DMS 273 treated with DMSO at 0.1 percent for 48 hours (cell line): ENCODE data around the gene TTC9.

Experiments
- DNase-seq: peaks from one replicate; lab custom pipeline; 2025; lab: John Stamatoyannopoulos, UW

Gene TTC9

GRCh38 chr14:70645892-70646291 lies 4.2 kb downstream of the TTC9 start:
- DNase-seq = no peak

GRCh38 chr14:70646705-70647104 lies 5.0 kb downstream of the TTC9 start:
- no peak for DNase-seq

GRCh38 chr14:70648346-70648745 lies 6.6 kb downstream of the TTC9 start:
- DNase-seq = no peak

GRCh38 chr14:70649803-70650202 lies 8.1 kb downstream of the TTC9 start:
- DNase-seq = no peak

GRCh38 chr14:70651522-70651921 lies 9.8 kb downstream of the TTC9 start:
- no peak for DNase-seq

- DNase-seq = no peak
These were observed 11.2 kb downstream of the TTC9 start for GRCh38 chr14:70652871-70653270.

- no peak for DNase-seq
These were observed 11.9 kb downstream of the TTC9 start for GRCh38 chr14:70653662-70654061.

GRCh38 chr14:70654632-70655031 lies 12.9 kb downstream of the TTC9 start:
- DNase-seq = no peak

GRCh38 chr14:70655110-70655826 lies 13.6 kb downstream of the TTC9 start:
- DNase-seq = no peak

GRCh38 chr14:70658899-70659298 lies 17.2 kb downstream of the TTC9 start:
- no peak for DNase-seq

GRCh38 chr14:70660967-70661893 lies 19.5 kb downstream of the TTC9 start:
- no peak for DNase-seq

- DNase-seq = no peak
These were observed 20.4 kb downstream of the TTC9 start for GRCh38 chr14:70662080-70662479.

GRCh38 chr14:70662816-70663215 lies 21.1 kb downstream of the TTC9 start:
- DNase-seq = no peak

GRCh38 chr14:70663707-70664179 lies 22.0 kb downstream of the TTC9 start:
- no peak for DNase-seq

- no peak for DNase-seq
These were observed 23.2 kb downstream of the TTC9 start for GRCh38 chr14:70664698-70665447.

- DNase-seq = no peak
These were observed 24.0 kb downstream of the TTC9 start for GRCh38 chr14:70665448-70666360.

GRCh38 chr14:70666361-70666686 lies 24.6 kb downstream of the TTC9 start:
- DNase-seq = no peak

- DNase-seq = no peak
These were observed 29.4 kb downstream of the TTC9 start for GRCh38 chr14:70670992-70671651.

- DNase-seq = no peak
These were observed 30.2 kb downstream of the TTC9 start for GRCh38 chr14:70671652-70672644.

GRCh38 chr14:70677341-70677740 lies 35.6 kb downstream of the TTC9 start:
- no peak for DNase-seq
